GM12892 (cell line): ENCODE data around the gene DDX50.

Experiments
- DNase-seq: peaks from one replicate; pipeline ENCODE4 v3.0.0; 2011; ENCODE audit not compliant: insufficient read length
- FAIRE-seq: peaks from 2 replicates; lab custom pipeline; 2011; peaks lifted over from hg19 to GRCh38; lab: Jason Lieb, UNC
- POLR2A ChIP-seq: IDR thresholded peaks from 2 replicates; pipeline ENCODE4 v1.6.1; 2011; ENCODE audit warnings: low read depth, low read length, control low read depth
- POLR2AphosphoS5 ChIP-seq: IDR thresholded peaks from 2 replicates; pipeline ENCODE4 v1.6.1; 2011; ENCODE audit warnings: low read depth, low read length, control low read depth
- TAF1 ChIP-seq: IDR thresholded peaks from 2 replicates; pipeline ENCODE4 v1.6.1; 2011; ENCODE audit warnings: low read depth, mild to moderate bottlenecking, control low read depth, low read length, borderline replicate concordance

Gene DDX50

DNA sequence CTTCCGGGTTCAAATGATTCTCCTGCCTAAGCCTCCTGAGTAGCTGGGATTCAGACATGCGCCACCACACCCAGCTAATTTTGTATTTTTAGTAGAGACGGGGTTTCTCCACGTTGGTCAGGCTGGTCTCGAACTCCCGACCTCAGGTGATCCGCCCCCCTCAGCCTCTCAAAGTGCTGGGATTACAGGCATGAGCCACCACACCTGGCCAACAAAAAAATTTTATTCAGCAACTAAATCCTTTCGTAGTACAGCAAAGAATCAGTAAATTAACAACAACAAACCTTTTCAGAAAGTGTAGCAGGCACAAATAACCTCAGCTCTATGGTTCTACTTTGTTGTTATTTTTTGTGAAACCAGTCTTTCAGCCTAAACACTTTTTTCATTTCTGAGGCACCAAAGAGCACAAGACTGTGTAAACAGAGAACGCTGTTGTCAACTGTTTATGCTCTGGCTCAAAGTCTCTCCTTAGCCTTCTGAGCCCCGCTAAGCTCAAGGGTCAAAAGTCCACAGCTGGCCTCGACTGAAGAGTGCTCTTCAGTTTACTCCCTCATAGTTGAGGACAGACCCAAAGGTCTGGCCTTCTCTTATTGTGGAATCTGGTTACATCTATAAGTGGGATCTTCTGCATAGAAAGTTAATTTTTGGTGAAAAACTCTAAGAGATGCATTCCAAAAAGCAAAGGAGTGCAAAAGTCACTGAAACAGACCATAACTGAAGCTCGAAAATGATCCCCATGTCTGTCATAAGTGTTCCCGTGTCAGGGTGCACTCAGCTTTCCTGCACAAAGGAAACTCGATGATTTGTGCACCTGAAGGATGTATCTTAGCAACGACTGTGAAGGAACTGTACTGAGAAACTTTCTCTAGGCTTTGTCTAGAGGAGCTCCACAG lies 24.6 kb upstream of the DDX50 start:
- TF ChIP-seq TAF1 (no peak), POLR2AphosphoS5 (no peak), POLR2A (no peak)
- DNase-seq, result no peak
- no peak for FAIRE-seq

DNA sequence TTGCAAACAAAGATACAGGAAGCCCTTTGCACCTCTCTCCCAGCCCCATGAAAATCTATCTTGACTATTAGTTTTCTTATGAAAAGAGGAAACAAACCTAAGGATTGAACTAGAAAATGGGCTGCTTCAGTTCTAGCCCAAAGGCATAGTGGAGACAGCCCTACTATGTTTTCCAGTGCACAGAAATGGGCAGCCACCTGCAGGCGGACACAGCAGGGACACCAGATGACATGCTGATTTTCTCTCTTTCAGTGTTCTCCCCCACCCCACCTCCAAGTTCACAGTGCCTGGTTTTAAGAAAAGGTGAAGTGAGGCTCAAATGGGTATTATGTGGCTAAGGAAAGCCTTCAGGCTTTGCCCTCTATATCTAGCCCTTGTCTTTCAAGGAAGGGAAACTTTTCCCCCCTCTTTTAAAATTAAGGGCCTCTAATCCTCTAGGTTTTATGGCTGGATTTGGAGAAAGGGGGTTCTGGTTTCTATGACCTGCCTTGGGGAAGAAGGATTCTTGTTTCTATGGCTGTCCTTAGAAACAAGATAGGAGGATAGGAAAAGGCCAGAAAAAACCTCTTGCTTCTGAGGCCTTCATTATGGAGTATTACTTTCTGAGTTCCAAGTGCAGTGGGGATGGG lies 23.5 kb upstream of the DDX50 start:
- TF ChIP-seq POLR2AphosphoS5 (no peak), POLR2A (no peak), TAF1 (no peak)
- DNase-seq (no peak), FAIRE-seq (no peak)

GRCh38 chr10:68878496-68878895 lies 22.6 kb upstream of the DDX50 start:
- no peak for TF ChIP-seq TAF1
- TF ChIP-seq POLR2A, result no peak
- DNase-seq, result no peak
- FAIRE-seq, result no peak

DNA sequence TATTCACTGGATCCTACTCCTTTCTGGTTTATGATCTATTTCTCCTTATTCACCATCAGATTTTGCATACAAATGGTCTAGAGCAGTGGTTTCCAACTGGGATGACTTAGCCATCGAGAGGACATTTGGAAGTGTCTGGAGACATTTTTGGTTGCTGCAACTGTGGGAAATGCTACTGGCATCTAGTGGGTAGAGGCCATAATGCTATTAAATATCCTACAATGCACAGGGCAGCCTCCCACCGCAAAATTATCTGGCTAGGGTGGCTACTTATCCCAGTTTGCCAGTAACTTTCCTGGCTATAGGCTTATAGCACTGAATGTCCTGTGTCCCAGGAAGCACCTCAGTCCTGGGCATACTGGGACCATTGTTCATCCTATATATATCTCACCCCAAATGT lies 21.5 kb upstream of the DDX50 start:
- TF ChIP-seq POLR2AphosphoS5 (no peak), TAF1 (no peak), POLR2A (no peak)
- no peak for FAIRE-seq
- DNase-seq, result no peak

GRCh38 chr10:68880181-68880580 lies 20.9 kb upstream of the DDX50 start:
- no peak for TF ChIP-seq POLR2A
- TF ChIP-seq TAF1, result no peak
- TF ChIP-seq POLR2AphosphoS5, result no peak
- no peak for DNase-seq
- no peak for FAIRE-seq

DNA sequence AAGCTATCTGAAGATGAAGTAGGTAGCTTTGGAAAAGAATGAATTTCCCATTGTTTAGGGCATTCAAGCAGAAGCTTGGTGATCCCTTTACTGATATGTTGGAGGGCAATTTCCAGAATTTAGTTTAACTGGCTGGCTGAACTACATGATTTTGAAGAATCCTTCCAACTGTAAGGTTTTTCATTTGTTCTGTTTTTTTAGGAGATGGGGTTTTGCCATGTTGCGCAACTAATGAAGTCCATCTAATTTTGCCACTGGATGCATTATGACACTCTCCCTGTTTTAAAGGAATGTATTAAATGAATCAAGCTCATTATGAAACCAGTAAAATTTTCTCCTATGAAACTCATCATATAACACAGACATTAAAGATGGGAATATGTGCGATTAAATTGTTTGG lies 6.1 kb upstream of the DDX50 start:
- TF ChIP-seq POLR2A, result no peak
- TF ChIP-seq TAF1, result no peak
- FAIRE-seq, result no peak
- no peak for DNase-seq

DNA sequence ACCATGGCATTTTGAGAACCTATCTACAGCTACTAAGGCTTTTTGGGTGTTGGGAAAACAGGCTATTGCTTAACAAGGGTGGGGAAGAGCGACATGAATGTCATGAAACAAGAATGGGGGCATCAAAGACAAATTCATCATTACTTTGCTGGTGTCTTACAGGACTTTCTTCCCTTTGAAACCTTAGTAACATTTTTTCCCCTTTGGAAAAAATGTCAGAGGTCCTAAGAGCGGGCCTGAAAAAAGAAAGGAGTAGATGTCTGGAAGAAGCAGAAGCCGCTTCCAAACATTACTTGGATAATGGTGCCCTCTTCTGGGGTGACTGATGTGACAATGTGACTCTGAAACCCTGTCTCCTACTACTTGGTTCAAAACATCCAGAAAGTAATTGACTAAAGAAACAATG lies 3.8 kb upstream of the DDX50 start:
- DNase-seq, result no peak
- no peak for TF ChIP-seq POLR2AphosphoS5
- no peak for TF ChIP-seq POLR2A
- no peak for TF ChIP-seq TAF1
- no peak for FAIRE-seq

- no peak for DNase-seq
- FAIRE-seq, result no peak
- TF ChIP-seq POLR2AphosphoS5 (no peak), POLR2A (no peak), TAF1 (no peak)
Observed at GRCh38 chr10:68899186-68899745, 1.8 kb upstream of the DDX50 start.

- FAIRE-seq (no peak), DNase-seq (no peak)
- peak; percentile 99 for TF ChIP-seq TAF1
- no peak for TF ChIP-seq POLR2AphosphoS5
Observed at GRCh38 chr10:68900427-68901104, 549 bp upstream of the DDX50 start.

DNA sequence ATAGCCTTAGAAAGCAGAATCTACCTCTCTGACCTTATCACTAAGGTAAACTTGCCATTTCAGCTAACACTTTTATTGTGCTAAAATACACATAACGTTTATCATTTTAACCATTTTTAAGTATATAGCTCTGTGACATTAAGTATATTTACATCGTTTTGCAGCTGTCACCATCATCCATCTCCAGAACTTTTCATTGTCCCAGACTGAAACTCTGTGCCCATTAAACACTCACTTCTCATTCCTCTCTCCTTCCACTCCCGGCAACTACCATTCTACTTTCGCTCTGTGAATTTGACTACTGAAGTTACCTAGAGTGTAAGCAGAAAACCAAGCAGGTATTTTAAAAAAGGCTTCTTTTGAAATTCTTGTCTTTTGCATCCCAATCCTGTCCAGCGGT lies 1.3 kb downstream of the DDX50 start:
- DNase-seq, result no peak
- no peak for FAIRE-seq
- TF ChIP-seq POLR2A (no peak), POLR2AphosphoS5 (no peak), TAF1 (no peak)

DNA sequence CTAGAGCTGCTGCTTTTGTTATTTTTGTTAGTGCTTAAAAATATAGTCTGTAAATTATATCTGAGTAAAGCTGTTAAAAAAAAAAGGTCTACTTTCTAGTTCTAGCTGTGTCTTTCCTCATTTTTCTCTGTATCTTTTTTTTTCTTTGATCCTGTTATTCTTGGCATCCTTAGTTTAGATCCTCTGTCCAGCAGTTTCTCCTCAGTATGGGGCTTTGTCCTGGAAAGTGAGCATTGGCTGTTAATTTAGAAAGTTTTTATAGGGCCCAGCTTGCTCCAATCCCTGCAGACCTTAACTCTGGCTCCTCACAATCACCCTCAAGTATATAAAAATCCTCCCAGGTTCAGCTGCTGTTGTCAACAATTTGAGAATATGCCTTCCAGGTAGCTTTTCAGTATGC lies 23.5 kb downstream of the DDX50 start:
- no peak for FAIRE-seq
- no peak for TF ChIP-seq POLR2AphosphoS5
- no peak for TF ChIP-seq POLR2A
- TF ChIP-seq TAF1, result no peak
- no peak for DNase-seq
